GM10266 (cell line): ENCODE data around the gene NPFFR1.

Source experiments
- DNase-seq: peaks from one replicate; pipeline ENCODE4 v3.0.0; 2012; ENCODE audit errors: extremely low spot score
- TF ChIP-seq, protein P1 (sequence below): IDR thresholded peaks from 2 replicates; pipeline ENCODE4 v1.5.1; 2012; ENCODE audit warnings: mild to moderate bottlenecking, low read depth; ENCODE audit not compliant: control insufficient read depth, insufficient read depth; ENCODE audit errors: missing control alignments

NPFFR1 gene

DNA sequence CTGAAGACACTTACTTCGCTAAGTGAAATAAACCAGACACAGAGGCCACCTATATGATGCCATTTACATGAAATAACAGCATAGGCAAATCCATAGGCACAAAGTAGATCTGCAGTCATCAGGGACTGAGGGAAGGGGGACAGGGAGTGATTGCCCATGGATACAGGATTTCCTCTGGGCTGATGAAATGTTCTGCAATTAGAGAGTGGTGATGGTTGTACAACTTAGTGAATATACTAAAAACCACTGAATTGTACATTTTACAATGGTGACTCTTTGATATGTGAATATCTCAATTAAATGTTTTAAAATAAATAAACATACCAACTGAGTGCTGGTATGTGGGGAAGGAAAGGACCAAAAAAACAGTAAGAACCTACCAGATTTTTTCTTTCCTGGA lies 70.9 kb downstream of the NPFFR1 start:
- no peak for DNase-seq
- TF ChIP-seq, protein P1, sequence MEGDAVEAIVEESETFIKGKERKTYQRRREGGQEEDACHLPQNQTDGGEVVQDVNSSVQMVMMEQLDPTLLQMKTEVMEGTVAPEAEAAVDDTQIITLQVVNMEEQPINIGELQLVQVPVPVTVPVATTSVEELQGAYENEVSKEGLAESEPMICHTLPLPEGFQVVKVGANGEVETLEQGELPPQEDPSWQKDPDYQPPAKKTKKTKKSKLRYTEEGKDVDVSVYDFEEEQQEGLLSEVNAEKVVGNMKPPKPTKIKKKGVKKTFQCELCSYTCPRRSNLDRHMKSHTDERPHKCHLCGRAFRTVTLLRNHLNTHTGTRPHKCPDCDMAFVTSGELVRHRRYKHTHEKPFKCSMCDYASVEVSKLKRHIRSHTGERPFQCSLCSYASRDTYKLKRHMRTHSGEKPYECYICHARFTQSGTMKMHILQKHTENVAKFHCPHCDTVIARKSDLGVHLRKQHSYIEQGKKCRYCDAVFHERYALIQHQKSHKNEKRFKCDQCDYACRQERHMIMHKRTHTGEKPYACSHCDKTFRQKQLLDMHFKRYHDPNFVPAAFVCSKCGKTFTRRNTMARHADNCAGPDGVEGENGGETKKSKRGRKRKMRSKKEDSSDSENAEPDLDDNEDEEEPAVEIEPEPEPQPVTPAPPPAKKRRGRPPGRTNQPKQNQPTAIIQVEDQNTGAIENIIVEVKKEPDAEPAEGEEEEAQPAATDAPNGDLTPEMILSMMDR = no peak

DNA sequence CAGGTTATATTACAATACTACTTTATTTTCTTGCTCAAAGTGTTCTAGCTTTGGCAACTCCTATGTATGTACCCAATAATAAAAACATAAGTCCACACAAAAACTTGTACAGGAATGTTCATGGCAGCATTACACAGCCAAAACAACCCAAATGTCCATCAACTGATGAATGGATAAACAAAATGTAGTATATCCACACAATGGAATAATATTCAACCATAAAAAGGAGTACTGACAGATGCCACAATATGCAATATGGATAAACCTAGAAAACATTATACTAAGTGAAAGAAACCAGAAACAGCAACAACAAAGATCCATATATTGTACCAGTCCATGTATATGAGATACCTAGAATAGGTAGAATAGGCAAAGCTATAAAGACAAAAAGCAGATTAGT lies 71.5 kb downstream of the NPFFR1 start:
- TF ChIP-seq, protein P1 = no peak
- DNase-seq = no peak

DNA sequence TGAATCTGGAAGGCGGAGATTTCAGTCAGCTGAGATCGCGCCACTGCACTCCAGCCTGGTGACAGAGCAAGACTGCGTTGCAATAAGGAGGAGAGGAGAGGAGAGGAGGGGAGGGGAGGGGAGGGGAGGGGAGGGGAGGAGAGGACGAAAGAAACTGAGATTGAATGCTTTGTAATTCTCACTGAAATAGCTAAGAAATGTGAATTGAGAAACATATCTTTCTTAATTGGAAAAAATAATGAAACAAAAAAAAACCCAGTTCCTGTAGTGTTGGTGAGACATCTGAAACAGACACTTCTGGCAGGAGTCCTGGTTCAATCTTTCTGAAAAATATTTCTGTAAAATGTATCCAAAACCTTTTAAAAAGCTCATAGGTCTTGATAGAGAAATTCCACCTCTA lies 77.0 kb downstream of the NPFFR1 start:
- no peak for DNase-seq
- TF ChIP-seq, protein P1 = no peak

DNA sequence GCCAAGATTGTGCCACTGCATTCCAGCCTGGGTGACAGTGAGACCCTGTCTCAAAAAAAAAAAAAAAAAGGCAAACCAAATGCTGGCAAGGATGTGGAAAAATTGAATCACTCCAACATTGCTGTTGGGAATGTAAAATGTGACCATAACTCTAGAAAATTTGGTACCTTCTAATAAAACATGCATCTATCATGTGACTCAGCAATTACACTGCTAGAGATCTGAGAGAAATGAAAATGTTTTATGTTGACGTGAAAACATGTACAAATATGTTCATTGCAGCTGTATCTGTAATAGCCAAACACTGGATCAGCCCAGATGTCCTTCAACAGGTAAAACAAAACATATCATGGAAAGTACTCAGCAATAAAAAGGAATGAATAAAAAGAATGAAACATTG lies 82.7 kb downstream of the NPFFR1 start:
- DNase-seq = no peak
- TF ChIP-seq, protein P1 = no peak

DNA sequence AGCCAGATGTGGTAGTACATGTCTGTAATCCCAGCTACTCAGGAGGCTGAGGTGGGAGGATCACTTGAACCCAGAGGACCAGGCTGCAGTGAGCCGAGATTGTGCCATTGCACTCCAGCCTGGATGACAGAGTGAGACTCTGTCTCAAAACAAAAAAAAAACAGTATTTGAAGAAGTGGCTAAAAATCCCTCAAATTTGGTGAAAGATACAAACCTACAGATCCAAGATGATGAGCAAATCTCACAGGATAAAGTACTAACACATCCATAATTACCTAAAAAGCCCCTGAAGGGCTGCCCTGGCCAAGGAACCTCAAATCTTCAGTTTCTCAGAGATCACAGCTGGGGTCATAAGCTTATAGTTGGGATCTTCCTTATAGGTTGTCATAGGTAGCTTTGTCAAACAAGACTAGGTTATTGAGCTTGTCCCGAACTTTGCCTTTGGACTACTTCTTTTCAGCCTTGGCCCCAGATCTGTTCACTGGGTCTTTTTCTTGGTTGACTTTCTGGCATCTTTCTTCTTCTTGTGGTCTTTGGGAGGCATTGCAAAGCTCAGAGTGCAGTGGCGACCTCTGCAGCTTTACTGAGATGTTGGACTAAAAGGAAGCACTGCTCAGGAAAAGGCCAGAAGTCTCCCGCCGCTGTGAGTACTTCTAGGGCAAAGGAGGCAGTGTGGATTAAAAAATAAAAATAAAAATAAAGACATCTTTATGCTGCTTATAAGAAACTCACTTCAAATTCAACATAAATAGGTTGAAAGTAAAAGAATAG lies 84.9 kb downstream of the NPFFR1 start:
- TF ChIP-seq, protein P1 = no peak
- DNase-seq = no peak
